Liver (tissue), 9 donors: ENCODE measurements around the gene CYP3A5. TPM values are rescaled to one million over a fixed set of nuclear protein-coding genes. Genes with fewer than 3 reads are reported as not detected.

Source experiments
- DNase-seq: peaks from one replicate; pipeline ENCODE4 v3.0.0-alpha.2; 2017; ENCODE audit warnings: low spot score
- H3K27ac ChIP-seq, 2 donors: one replicate each; pipeline ENCODE4 v1.7.0; 2013; ENCODE audit warnings: inconsistent platforms in 2 of 2, low read length in 2 of 2, control low read depth in 1 of 2, low read depth in 1 of 2, mild to moderate bottlenecking in 1 of 2
- H3K27me3 ChIP-seq, 4 donors: one replicate each; pipeline versions ENCODE4 v1.6.1 to v1.7.0; 2013; ENCODE audit warnings: low read length in 3 of 4, inconsistent platforms in 1 of 4, mild to moderate bottlenecking in 1 of 4, moderate library complexity in 1 of 4; ENCODE audit not compliant: control insufficient read depth in 4 of 4, insufficient read depth in 4 of 4
- H3K36me3 ChIP-seq, 4 donors: one replicate each; pipeline versions ENCODE4 v1.6.1 to v1.7.0; 2013; ENCODE audit warnings: low read length in 3 of 4, mild to moderate bottlenecking in 3 of 4, low read depth in 1 of 4, moderate library complexity in 1 of 4; ENCODE audit not compliant: control insufficient read depth in 4 of 4, insufficient read depth in 3 of 4
- H3K4me1 ChIP-seq, 4 donors: one replicate each; pipeline versions ENCODE4 v1.6.1 to v1.7.0; 2013; ENCODE audit warnings: low read length in 3 of 4, mild to moderate bottlenecking in 3 of 4, moderate library complexity in 1 of 4; ENCODE audit not compliant: control insufficient read depth in 4 of 4, insufficient read depth in 4 of 4
- H3K4me3 ChIP-seq, 3 donors: one replicate each; pipeline versions ENCODE4 v1.6.1 to v1.7.0; 2013; ENCODE audit warnings: low read length in 3 of 3, control low read depth in 1 of 3, low read depth in 1 of 3, mild to moderate bottlenecking in 1 of 3
- H3K9ac ChIP-seq, 2 donors: one replicate each; pipeline ENCODE4 v1.7.0; 2013; ENCODE audit warnings: low read length in 2 of 2, mild to moderate bottlenecking in 2 of 2, moderate library complexity in 2 of 2, control low read depth in 1 of 2, low read depth in 1 of 2
- H3K9me3 ChIP-seq, 4 donors: one replicate each; pipeline versions ENCODE4 v1.6.1 to v1.7.0; 2013; ENCODE audit warnings: low read length in 3 of 4; ENCODE audit not compliant: control insufficient read depth in 4 of 4
- CTCF ChIP-seq: fragments of 150-350 bp; IDR thresholded peaks from 2 replicates; pipeline ENCODE4 v1.5.1; 2017; ENCODE audit warnings: improper control_type of control experiment, low read depth, low read length; ENCODE audit not compliant: missing input control
- EGR1 ChIP-seq, 2 donors: IDR thresholded peaks; 2 replicates each; pipeline ENCODE4 v1.6.1; 2016 to 2018; ENCODE audit warnings: antibody characterized with exemption in 2 of 2, low read depth in 2 of 2
- FOXA1 ChIP-seq: IDR thresholded peaks from 2 replicates; pipeline ENCODE4 v1.6.1; 2016; ENCODE audit warnings: antibody characterized with exemption
- FOXA2 ChIP-seq: IDR thresholded peaks from 2 replicates; pipeline ENCODE4 v1.6.1; 2016; ENCODE audit warnings: antibody characterized with exemption
- GABPA ChIP-seq, 2 donors: IDR thresholded peaks in 1 of 2; conservative IDR thresholded peaks in 1 of 2; 2 replicates each; pipeline ENCODE4 v1.6.1; 2016; ENCODE audit warnings: antibody characterized with exemption in 2 of 2, mild to moderate bottlenecking in 1 of 2, moderate library complexity in 1 of 2
- HNF4A ChIP-seq, 2 donors: conservative IDR thresholded peaks; 2 replicates each; pipeline ENCODE4 v1.6.1; 2016; ENCODE audit warnings: antibody characterized with exemption in 2 of 2, mild to moderate bottlenecking in 2 of 2
- HNF4G ChIP-seq: IDR thresholded peaks from 2 replicates; pipeline ENCODE4 v1.6.1; 2016; ENCODE audit warnings: antibody characterized with exemption
- NR2F2 ChIP-seq: IDR thresholded peaks from 2 replicates; pipeline ENCODE4 v1.6.1; 2016; ENCODE audit warnings: antibody characterized with exemption
- RAD21 ChIP-seq, 2 donors: IDR thresholded peaks; 2 replicates each; pipeline ENCODE4 v1.6.1; 2016; ENCODE audit warnings: antibody characterized with exemption in 2 of 2, mild to moderate bottlenecking in 2 of 2
- RXRA ChIP-seq, 2 donors: IDR thresholded peaks; 2 replicates each; pipeline ENCODE4 v1.6.1; 2017 to 2018; ENCODE audit warnings: antibody characterized with exemption in 2 of 2, mild to moderate bottlenecking in 1 of 2
- YY1 ChIP-seq: IDR thresholded peaks from 2 replicates; pipeline ENCODE4 v1.6.1; 2016; ENCODE audit warnings: antibody characterized with exemption, mild to moderate bottlenecking
- WGBS: extraction: QIAGEN DNeasy Blood & Tissue Kit; methylation state at CpG from one replicate; pipeline ENCODE4 v1.1.7; 2013; 5-methylcytosine and 5-hydroxymethylcytosine counted together
- polyA plus RNA-seq, 2 donors: library from polyadenylated mRNA; stranded (reverse) in 1 of 2; unstranded in 1 of 2; fragments of 200-250 nt in 1 of 2; fragments of >200 nt in 1 of 2; fragmentation: Nextera tagmentation in 1 of 2; extraction: Ambion mirVana in 1 of 2; gene quantifications; one replicate each; pipeline versions ENCODE4 v1.2.1 to v1.2.3, GENCODE V29; 2013 to 2015
- total RNA-seq, 2 donors: library from RNA; depleted of rRNA; stranded (reverse); fragments of >200 nt; gene quantifications; one replicate each; pipeline ENCODE4 v1.2.3, GENCODE V29; 2014
- TF ChIP-seq, protein P1 (sequence below): IDR thresholded peaks from 2 replicates; pipeline ENCODE4 v1.6.1; 2016; ENCODE audit warnings: antibody characterized with exemption
- TF ChIP-seq, protein P2 (sequence below): IDR thresholded peaks from 2 replicates; pipeline ENCODE4 v1.6.1; 2016; ENCODE audit warnings: antibody characterized with exemption, mild to moderate bottlenecking
- donor health status: healthy.
- donor health status: healthy.
- donor health status: healthy.
- donor health status: healthy.
- donor health status: healthy.

Gene CYP3A5
- total and polyA plus RNA-seq, 4 donors = 21.9 to 1,413 (median 717) TPM

GRCh38 chr7:99618726-99619125 is 61.1 kb downstream of the CYP3A5 start:
- TF ChIP-seq RAD21 (IDR thresholded peaks at IDR 0.05) (no peak), HNF4G (no peak), RXRA (IDR thresholded peaks at IDR 0.05) (no peak), CTCF (no peak), FOXA1 (no peak), NR2F2 (no peak), HNF4A (conservative IDR thresholded peaks at IDR 0.05) (no peak), YY1 (no peak), GABPA (IDR thresholded peaks at IDR 0.05 in 1 of 2, conservative IDR thresholded peaks at IDR 0.05 in 1 of 2) (no peak)
- TF ChIP-seq, protein P1, sequence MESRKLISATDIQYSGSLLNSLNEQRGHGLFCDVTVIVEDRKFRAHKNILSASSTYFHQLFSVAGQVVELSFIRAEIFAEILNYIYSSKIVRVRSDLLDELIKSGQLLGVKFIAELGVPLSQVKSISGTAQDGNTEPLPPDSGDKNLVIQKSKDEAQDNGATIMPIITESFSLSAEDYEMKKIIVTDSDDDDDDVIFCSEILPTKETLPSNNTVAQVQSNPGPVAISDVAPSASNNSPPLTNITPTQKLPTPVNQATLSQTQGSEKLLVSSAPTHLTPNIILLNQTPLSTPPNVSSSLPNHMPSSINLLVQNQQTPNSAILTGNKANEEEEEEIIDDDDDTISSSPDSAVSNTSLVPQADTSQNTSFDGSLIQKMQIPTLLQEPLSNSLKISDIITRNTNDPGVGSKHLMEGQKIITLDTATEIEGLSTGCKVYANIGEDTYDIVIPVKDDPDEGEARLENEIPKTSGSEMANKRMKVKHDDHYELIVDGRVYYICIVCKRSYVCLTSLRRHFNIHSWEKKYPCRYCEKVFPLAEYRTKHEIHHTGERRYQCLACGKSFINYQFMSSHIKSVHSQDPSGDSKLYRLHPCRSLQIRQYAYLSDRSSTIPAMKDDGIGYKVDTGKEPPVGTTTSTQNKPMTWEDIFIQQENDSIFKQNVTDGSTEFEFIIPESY = no peak
- TF ChIP-seq, protein P2, sequence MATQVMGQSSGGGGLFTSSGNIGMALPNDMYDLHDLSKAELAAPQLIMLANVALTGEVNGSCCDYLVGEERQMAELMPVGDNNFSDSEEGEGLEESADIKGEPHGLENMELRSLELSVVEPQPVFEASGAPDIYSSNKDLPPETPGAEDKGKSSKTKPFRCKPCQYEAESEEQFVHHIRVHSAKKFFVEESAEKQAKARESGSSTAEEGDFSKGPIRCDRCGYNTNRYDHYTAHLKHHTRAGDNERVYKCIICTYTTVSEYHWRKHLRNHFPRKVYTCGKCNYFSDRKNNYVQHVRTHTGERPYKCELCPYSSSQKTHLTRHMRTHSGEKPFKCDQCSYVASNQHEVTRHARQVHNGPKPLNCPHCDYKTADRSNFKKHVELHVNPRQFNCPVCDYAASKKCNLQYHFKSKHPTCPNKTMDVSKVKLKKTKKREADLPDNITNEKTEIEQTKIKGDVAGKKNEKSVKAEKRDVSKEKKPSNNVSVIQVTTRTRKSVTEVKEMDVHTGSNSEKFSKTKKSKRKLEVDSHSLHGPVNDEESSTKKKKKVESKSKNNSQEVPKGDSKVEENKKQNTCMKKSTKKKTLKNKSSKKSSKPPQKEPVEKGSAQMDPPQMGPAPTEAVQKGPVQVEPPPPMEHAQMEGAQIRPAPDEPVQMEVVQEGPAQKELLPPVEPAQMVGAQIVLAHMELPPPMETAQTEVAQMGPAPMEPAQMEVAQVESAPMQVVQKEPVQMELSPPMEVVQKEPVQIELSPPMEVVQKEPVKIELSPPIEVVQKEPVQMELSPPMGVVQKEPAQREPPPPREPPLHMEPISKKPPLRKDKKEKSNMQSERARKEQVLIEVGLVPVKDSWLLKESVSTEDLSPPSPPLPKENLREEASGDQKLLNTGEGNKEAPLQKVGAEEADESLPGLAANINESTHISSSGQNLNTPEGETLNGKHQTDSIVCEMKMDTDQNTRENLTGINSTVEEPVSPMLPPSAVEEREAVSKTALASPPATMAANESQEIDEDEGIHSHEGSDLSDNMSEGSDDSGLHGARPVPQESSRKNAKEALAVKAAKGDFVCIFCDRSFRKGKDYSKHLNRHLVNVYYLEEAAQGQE = no peak
- no peak for DNase-seq
- H3K27ac ChIP-seq = no peak overlapping the region
- H3K9me3 ChIP-seq = no peaks in the 10 kb centered on the region
- H3K36me3 ChIP-seq = peaks cover 3 to 44% (median 33%) of the 10 kb centered on the region in 4 donors
- 95% methylated on average over 3 of the region's 3 CpGs for WGBS
- H3K4me1 ChIP-seq = peaks cover 2 to 17% (median 8%) of the 10 kb centered on the region in 4 donors
- no peak overlapping the region for H3K4me3 ChIP-seq
- no peak overlapping the region for H3K9ac ChIP-seq
- no peaks in the 10 kb centered on the region for H3K27me3 ChIP-seq

- WGBS = 12% methylated on average over 22 of the region's 22 CpGs
- Histone ChIP-seq H3K4me1 (peaks cover 2 to 17% (median 8%) of the 10 kb centered on the region in 4 donors), H3K27ac (peak overlapping the region; percentile 66 to 77), H3K9ac (peak overlapping the region; percentile 17 to 23), H3K36me3 (peaks cover 3 to 32% (median 25%) of the 10 kb centered on the region in 4 donors), H3K4me3 (peak overlapping the region; percentile 77 to 94 (median 93)), H3K9me3 (no peaks in the 10 kb centered on the region), H3K27me3 (no peaks in the 10 kb centered on the region)
- no peak for TF ChIP-seq EGR1 (IDR thresholded peaks at IDR 0.05; ENCODE audit: low read depth in 2 of 2)
- TF ChIP-seq FOXA1 = no peak
- no peak for TF ChIP-seq CTCF
- no peak for TF ChIP-seq HNF4G
- TF ChIP-seq, protein P2 = no peak
- no peak for TF ChIP-seq FOXA2
- no peak for TF ChIP-seq RXRA (IDR thresholded peaks at IDR 0.05)
- no peak for DNase-seq
Measured at GRCh38 chr7:99617192-99617781, 62.5 kb downstream of the CYP3A5 start.
